Esophagus muscularis mucosa (tissue), 4 donors: ENCODE measurements around the gene SLC16A5.

Source experiments
- CTCF ChIP-seq, 3 experiments: fragments of 200-600 bp in 2 of 3; fragments of 450-650 bp in 1 of 3; sonication (generic) in 2 of 3; IDR thresholded peaks; one replicate each; pipeline ENCODE4 v1.5.1; 2017 to 2019; ENCODE audit warnings: antibody characterized with exemption in 3 of 3, mild to moderate bottlenecking in 2 of 3, moderate library complexity in 1 of 3
- EP300 ChIP-seq: sonication (generic); formaldehyde crosslinking; IDR thresholded peaks from one replicate; pipeline ENCODE4 v1.6.1; 2017; ENCODE audit warnings: antibody characterized with exemption
- POLR2A ChIP-seq: fragments of 450-650 bp; IDR thresholded peaks from one replicate; pipeline ENCODE4 v1.6.1; 2017; ENCODE audit warnings: antibody characterized with exemption, moderate library complexity, mild to moderate bottlenecking, low read depth
- POLR2AphosphoS5 ChIP-seq, 2 donors: sonication (generic); formaldehyde crosslinking; IDR thresholded peaks; one replicate each; pipeline ENCODE4 v1.6.1; 2017; ENCODE audit warnings: antibody characterized with exemption in 2 of 2

- TF ChIP-seq POLR2A (no peak), CTCF (IDR thresholded peaks at IDR 0.05) (no peak), POLR2AphosphoS5 (IDR thresholded peaks at IDR 0.05) (no peak), EP300 (no peak)
These were observed 21.3 kb downstream of the SLC16A5 start for GRCh38 chr17:75109046-75109406.
